AG10803 (cell line): ENCODE measurements around the gene EIF5A2.

Experiments used
- DNase-seq: peaks from one replicate; pipeline ENCODE4 v3.0.0; 2010; ENCODE audit warnings: low read depth
- H3K4me3 ChIP-seq: 2 replicates; pipeline ENCODE4 v1.5.1; 2011; ENCODE audit warnings: mild to moderate bottlenecking, low read length, control low read depth
- TF ChIP-seq, protein P1 (sequence below): conservative IDR thresholded peaks from 2 replicates; pipeline ENCODE4 v1.5.1; 2011; ENCODE audit warnings: mild to moderate bottlenecking, low read length, control low read depth, inconsistent platforms

EIF5A2 gene

GRCh38 chr3:170908235-170909116 lies at the start of gene EIF5A2:
EIF5A2 (minus strand) TSS chr3:170908637; CDS start chr3:170907806, 831 bp downstream.
- H3K4me3 ChIP-seq: peak within 1 kb of the TSS; percentile 78
- TF ChIP-seq, protein P1, sequence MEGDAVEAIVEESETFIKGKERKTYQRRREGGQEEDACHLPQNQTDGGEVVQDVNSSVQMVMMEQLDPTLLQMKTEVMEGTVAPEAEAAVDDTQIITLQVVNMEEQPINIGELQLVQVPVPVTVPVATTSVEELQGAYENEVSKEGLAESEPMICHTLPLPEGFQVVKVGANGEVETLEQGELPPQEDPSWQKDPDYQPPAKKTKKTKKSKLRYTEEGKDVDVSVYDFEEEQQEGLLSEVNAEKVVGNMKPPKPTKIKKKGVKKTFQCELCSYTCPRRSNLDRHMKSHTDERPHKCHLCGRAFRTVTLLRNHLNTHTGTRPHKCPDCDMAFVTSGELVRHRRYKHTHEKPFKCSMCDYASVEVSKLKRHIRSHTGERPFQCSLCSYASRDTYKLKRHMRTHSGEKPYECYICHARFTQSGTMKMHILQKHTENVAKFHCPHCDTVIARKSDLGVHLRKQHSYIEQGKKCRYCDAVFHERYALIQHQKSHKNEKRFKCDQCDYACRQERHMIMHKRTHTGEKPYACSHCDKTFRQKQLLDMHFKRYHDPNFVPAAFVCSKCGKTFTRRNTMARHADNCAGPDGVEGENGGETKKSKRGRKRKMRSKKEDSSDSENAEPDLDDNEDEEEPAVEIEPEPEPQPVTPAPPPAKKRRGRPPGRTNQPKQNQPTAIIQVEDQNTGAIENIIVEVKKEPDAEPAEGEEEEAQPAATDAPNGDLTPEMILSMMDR: no peak
- peak; percentile 94 for DNase-seq

- H3K4me3 ChIP-seq: no peak overlapping the region
- no peak for DNase-seq
- TF ChIP-seq, protein P1: no peak
Measured at GRCh38 chr3:170956647-170957046, 48.2 kb upstream of the EIF5A2 start.

DNA sequence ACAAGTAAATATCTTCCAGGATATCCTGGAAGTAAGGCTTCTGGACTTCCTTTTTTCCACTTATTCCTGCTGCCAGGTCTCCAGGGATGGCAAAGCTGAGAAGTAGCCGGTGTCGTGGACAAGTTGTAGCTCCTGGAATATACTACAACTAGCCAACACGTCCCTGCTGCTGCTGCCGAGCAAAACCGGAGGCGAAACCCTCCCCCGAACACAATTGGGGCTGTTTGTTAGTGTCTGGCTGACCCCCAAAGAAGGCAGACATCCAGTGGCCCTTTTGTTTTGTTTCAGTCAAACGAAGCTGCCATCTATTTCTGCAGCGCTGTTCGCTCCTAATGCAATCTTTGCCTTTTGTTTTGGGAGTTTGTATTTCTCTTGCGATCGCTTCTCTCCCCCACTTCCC lies 45.3 kb upstream of the EIF5A2 start:
- no peak overlapping the region for H3K4me3 ChIP-seq
- TF ChIP-seq, protein P1: no peak
- no peak for DNase-seq

GRCh38 chr3:170953229-170953628 lies 44.8 kb upstream of the EIF5A2 start:
- TF ChIP-seq, protein P1: no peak
- no peak overlapping the region for H3K4me3 ChIP-seq
- no peak for DNase-seq

DNA sequence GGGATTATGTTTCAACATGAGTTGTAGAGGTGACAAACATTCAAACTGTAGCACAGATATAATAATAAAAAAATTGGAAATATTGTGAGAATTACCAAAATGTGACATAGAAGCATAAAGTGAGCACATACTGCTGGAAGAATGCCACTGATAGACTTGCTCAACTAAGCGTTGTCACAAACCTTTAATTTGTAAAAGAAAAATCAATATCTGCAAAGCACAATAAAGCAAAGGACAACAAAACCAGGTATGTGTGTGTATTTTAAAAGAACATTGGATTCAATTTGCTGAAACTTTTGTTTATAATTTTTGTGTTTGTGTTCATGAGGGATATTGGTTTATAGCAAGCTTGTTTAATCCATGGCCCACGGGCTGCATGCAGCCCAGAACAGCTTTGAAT lies 40.8 kb upstream of the EIF5A2 start:
- TF ChIP-seq, protein P1: no peak
- no peak overlapping the region for H3K4me3 ChIP-seq
- DNase-seq: no peak

GRCh38 chr3:170947018-170947769 lies 38.8 kb upstream of the EIF5A2 start:
- DNase-seq: no peak
- no peak overlapping the region for H3K4me3 ChIP-seq
- TF ChIP-seq, protein P1: no peak
